BE2C (cell line): ENCODE measurements around the gene ZNF212.

Experiments used
- DNase-seq: peaks from one replicate; pipeline ENCODE4 v3.0.0-alpha.2; 2020
- H3K27me3 ChIP-seq: fragments of 250-450 bp; sonication (Bioruptor Pico); 2 replicates; pipeline ENCODE4 v1.5.1; 2020; ENCODE audit warnings: mild to moderate bottlenecking
- H3K36me3 ChIP-seq: fragments of 250-450 bp; sonication (Bioruptor Pico); 2 replicates; pipeline ENCODE4 v1.5.1; 2020; ENCODE audit warnings: mild to moderate bottlenecking
- H3K4me1 ChIP-seq: fragments of 250-450 bp; sonication (Bioruptor Pico); 2 replicates; pipeline ENCODE4 v1.5.1; 2020
- H3K4me3 ChIP-seq: 2 replicates; pipeline ENCODE4 v1.5.1; 2011; ENCODE audit warnings: low read depth, low read length
- H3K9me3 ChIP-seq: fragments of 250-450 bp; sonication (Bioruptor Pico); 2 replicates; pipeline ENCODE4 v1.5.1; 2020
- TF ChIP-seq, protein P1 (sequence below): IDR thresholded peaks from 2 replicates; pipeline ENCODE4 v1.5.1; 2012; ENCODE audit warnings: mild to moderate bottlenecking, low read depth, low read length

ZNF212 gene

GRCh38 chr7:149253665-149254064 lies 14.2 kb downstream of the ZNF212 start:
- Histone ChIP-seq H3K4me3 (no peak overlapping the region), H3K9me3 (no peaks in the 10 kb centered on the region), H3K27me3 (no peaks in the 10 kb centered on the region), H3K36me3 (peaks cover 42% of the 10 kb centered on the region), H3K4me1 (no peaks in the 10 kb centered on the region)
- TF ChIP-seq, protein P1, sequence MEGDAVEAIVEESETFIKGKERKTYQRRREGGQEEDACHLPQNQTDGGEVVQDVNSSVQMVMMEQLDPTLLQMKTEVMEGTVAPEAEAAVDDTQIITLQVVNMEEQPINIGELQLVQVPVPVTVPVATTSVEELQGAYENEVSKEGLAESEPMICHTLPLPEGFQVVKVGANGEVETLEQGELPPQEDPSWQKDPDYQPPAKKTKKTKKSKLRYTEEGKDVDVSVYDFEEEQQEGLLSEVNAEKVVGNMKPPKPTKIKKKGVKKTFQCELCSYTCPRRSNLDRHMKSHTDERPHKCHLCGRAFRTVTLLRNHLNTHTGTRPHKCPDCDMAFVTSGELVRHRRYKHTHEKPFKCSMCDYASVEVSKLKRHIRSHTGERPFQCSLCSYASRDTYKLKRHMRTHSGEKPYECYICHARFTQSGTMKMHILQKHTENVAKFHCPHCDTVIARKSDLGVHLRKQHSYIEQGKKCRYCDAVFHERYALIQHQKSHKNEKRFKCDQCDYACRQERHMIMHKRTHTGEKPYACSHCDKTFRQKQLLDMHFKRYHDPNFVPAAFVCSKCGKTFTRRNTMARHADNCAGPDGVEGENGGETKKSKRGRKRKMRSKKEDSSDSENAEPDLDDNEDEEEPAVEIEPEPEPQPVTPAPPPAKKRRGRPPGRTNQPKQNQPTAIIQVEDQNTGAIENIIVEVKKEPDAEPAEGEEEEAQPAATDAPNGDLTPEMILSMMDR = no peak
- DNase-seq = no peak

DNA sequence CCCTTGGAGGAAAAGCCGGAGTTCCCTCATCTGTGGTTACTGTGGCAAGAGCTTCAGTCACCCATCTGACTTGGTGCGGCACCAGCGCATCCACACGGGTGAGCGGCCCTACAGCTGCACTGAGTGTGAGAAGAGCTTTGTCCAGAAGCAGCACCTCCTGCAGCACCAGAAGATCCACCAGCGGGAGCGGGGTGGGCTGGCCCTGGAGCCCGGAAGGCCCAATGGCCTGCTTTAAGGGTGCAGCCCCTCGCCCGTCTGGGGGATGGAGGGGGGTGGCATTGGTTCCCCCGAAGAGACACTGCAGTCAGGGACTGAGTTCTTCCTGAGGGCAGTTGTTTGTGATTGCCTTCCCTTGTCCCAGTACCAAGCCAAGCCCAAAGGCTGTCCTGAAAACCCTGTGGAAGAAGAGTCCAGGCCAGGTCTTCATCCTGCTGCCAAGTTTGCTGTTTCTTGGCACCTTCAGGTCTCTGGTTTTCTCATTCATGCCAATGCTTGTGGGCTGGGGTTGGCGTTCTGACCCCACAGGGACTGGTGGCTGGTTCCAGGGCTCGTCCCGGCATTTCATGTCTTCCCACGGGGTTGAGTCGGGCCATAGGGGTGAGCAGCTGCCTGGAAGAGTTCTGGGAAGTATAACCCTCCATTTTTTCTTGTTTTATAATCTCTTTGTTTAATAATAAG lies 14.9 kb downstream of the ZNF212 start:
- Histone ChIP-seq H3K4me3 (no peak overlapping the region), H3K9me3 (no peaks in the 10 kb centered on the region), H3K27me3 (no peaks in the 10 kb centered on the region), H3K4me1 (no peaks in the 10 kb centered on the region), H3K36me3 (peaks cover 42% of the 10 kb centered on the region)
- no peak for DNase-seq
- TF ChIP-seq, protein P1 = no peak

DNA sequence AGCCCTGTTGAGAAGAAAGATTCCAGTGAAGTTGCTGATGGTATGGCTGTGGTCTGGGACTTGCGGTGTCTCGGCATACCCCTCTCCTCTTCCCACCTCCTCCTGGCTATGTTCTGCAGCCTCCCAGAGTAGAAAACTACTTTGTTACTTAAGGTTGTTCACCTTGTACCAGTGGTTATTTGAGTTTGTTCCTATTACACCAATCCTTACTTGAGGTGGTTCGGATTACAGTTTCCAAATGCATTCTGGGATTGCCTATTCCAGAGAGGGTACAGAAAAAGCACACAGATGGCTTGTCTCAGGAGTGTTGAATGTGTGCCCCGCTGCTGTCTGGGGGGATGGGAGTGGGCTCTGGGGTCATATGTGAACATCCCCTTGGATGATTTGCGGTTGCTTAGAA lies 15.7 kb downstream of the ZNF212 start:
- H3K4me3 ChIP-seq = no peak overlapping the region
- no peaks in the 10 kb centered on the region for H3K27me3 ChIP-seq
- TF ChIP-seq, protein P1 = no peak
- no peaks in the 10 kb centered on the region for H3K9me3 ChIP-seq
- DNase-seq = no peak
- no peaks in the 10 kb centered on the region for H3K4me1 ChIP-seq
- peaks cover 39% of the 10 kb centered on the region for H3K36me3 ChIP-seq

- TF ChIP-seq, protein P1 = no peak
- DNase-seq = no peak
Measured at GRCh38 chr7:149256568-149256967, 17.1 kb downstream of the ZNF212 start.

DNA sequence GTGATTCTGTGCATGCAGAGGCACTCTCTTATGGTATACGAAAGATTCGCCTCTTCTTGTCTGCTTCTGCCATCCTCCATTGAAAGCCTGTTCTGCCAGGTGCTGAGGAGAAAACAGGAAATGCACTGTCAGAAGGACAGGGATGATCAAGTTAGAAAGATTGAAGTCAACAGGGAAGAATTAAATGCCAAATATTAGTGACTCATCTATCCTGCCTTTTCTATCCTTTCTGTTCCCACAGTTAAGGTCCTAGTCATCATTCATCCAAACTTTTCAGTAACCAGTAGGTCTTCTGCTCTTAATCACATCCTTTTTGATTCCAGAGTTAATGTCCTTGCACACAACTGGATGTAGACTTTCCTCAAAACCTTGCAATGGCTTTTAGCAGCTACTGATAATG lies 17.7 kb downstream of the ZNF212 start:
- TF ChIP-seq, protein P1 = no peak
- H3K36me3 ChIP-seq = peaks cover 31% of the 10 kb centered on the region
- H3K4me3 ChIP-seq = no peak overlapping the region
- H3K9me3 ChIP-seq = no peaks in the 10 kb centered on the region; the same call in 1 of the 2 replicates
- no peak for DNase-seq
- no peaks in the 10 kb centered on the region for H3K4me1 ChIP-seq
- H3K27me3 ChIP-seq = no peaks in the 10 kb centered on the region; the same call in 1 of the 2 replicates

More at GRCh38 chr7:149256568-149256967, 17.1 kb downstream of the ZNF212 start:
- H3K36me3 ChIP-seq = peaks cover 34% of the 10 kb centered on the region
- no peak overlapping the region for H3K4me3 ChIP-seq
- no peaks in the 10 kb centered on the region for H3K4me1 ChIP-seq
- H3K27me3 ChIP-seq = no peaks in the 10 kb centered on the region
- no peaks in the 10 kb centered on the region for H3K9me3 ChIP-seq

GRCh38 chr7:149261316-149261828 lies 21.9 kb downstream of the ZNF212 start:
- DNase-seq = no peak

More at GRCh38 chr7:149261316-149261828, 21.9 kb downstream of the ZNF212 start:
- TF ChIP-seq, protein P1 = no peak
- no peaks in the 10 kb centered on the region; the same call in 1 of the 2 replicates for H3K27me3 ChIP-seq
- no peaks in the 10 kb centered on the region for H3K36me3 ChIP-seq
- H3K4me1 ChIP-seq = no peaks in the 10 kb centered on the region
- peaks cover 2% of the 10 kb centered on the region; the same call in 1 of the 2 replicates for H3K9me3 ChIP-seq
- H3K4me3 ChIP-seq = peak overlapping the region; percentile 56
